GM12878 (cell line): Measurements from ENCODE around the gene EIF2D. TPM values are rescaled to one million over a fixed set of nuclear protein-coding genes. Genes with fewer than 3 reads are reported as not detected.

Experiments
- ATAC-seq: fragments of 200-7000 bp; cut with Tn5 transposase; 3 replicates; pipeline ENCODE4 v1.9.1; 2020; ENCODE audit warnings: mild to moderate bottlenecking, moderate library complexity
- BruUV-seq: library from RNA; stranded (reverse); fragments of 400-500 nt; replicated peaks from 2 replicates; lab custom pipeline; 2021; lab: Mats Ljungman, UMichigan
- CTCF ChIA-PET: fragments of 300-600 bp; sonication (Branson Sonifier 250); formaldehyde crosslinking; extraction: SDS; loops from one replicate; lab custom pipeline; 2021; ENCODE audit warnings: inconsistent platforms; lab: Yijun Ruan, JAX
- POLR2A ChIA-PET: fragments of 350-600 bp; formaldehyde crosslinking; extraction: SDS; loops from one replicate; lab custom pipeline; 2021; ENCODE audit warnings: inconsistent platforms; lab: Charles Lee
- RAD21 ChIA-PET: fragments of 300-600 bp; sonication (Branson Sonifier 250); formaldehyde crosslinking; loops from one replicate; lab custom pipeline; 2023; ENCODE audit warnings: antibody characterized with exemption; ENCODE audit not compliant: unreplicated experiment; lab: Charles Lee
- SMC1A ChIA-PET: fragments of 300-600 bp; sonication (Branson Sonifier 250); formaldehyde crosslinking; loops from one replicate; lab custom pipeline; 2023; ENCODE audit not compliant: unreplicated experiment, uncharacterized antibody; lab: Charles Lee
- DNase-seq: peaks from one replicate; pipeline ENCODE4 v3.0.0-alpha.2; 2011; ENCODE audit warnings: low read depth, low spot score
- FAIRE-seq: peaks from 3 replicates; lab custom pipeline; 2011; peaks lifted over from hg19 to GRCh38; lab: Jason Lieb, UNC
- H2AFZ ChIP-seq: 2 replicates; pipeline ENCODE4 v1.6.0; 2011; ENCODE audit warnings: low read depth, low read length, control low read depth; ENCODE audit not compliant: control insufficient read depth
- H3K27ac ChIP-seq: 2 replicates; pipeline ENCODE4 v1.5.1; 2011; ENCODE audit warnings: control low read depth; ENCODE audit not compliant: control insufficient read depth, insufficient read depth
- H3K27me3 ChIP-seq, 2 experiments: replicated peaks in 1 of 2; 2 replicates each; pipeline versions ENCODE4 v1.6.0 to v1.6.1; 2011; ENCODE audit warnings: low read length in 1 of 2; ENCODE audit not compliant: control insufficient read depth in 2 of 2, insufficient read depth in 2 of 2
- H3K36me3 ChIP-seq, 2 experiments: 2 replicates each; pipeline ENCODE4 v1.5.1; 2011; ENCODE audit warnings: low read length in 1 of 2; ENCODE audit not compliant: control insufficient read depth in 2 of 2, insufficient read depth in 2 of 2
- H3K4me1 ChIP-seq: 2 replicates; pipeline ENCODE4 v1.6.1; 2011; ENCODE audit warnings: mild to moderate bottlenecking, low read length, moderate library complexity, mixed read lengths; ENCODE audit not compliant: control insufficient read depth, insufficient read depth
- H3K4me2 ChIP-seq: 2 replicates; pipeline ENCODE4 v1.6.0; 2011; ENCODE audit warnings: control low read depth; ENCODE audit not compliant: control insufficient read depth, insufficient read depth
- H3K4me3 ChIP-seq: fragments of 200-600 bp; sonication (generic); 2 replicates; pipeline ENCODE4 v1.5.1; 2016
- H3K79me2 ChIP-seq: 2 replicates; pipeline ENCODE4 v1.6.0; 2011; ENCODE audit warnings: low read length; ENCODE audit not compliant: control insufficient read depth, insufficient read depth
- H3K9ac ChIP-seq: 2 replicates; pipeline ENCODE4 v1.8.0; 2011; ENCODE audit warnings: low read length, control low read depth, mixed read lengths; ENCODE audit not compliant: control insufficient read depth, insufficient read depth
- H3K9me3 ChIP-seq: replicated peaks from 3 replicates; pipeline ENCODE4 v1.5.1; 2011; ENCODE audit warnings: mild to moderate bottlenecking, low read length; ENCODE audit not compliant: control insufficient read depth, insufficient read depth
- H4K20me1 ChIP-seq: 2 replicates; pipeline ENCODE4 v1.6.0; 2011; ENCODE audit not compliant: control insufficient read depth, insufficient read depth
- CTCF ChIP-seq, 3 experiments: IDR thresholded peaks in 2 of 3; conservative IDR thresholded peaks in 1 of 3; 2 replicates each; pipeline ENCODE4 v1.5.1; 2011; ENCODE audit warnings: low read depth in 3 of 3, low read length in 3 of 3, mild to moderate bottlenecking in 3 of 3, control low read depth in 2 of 3, moderate library complexity in 2 of 3, inconsistent platforms in 1 of 3, mixed read lengths in 1 of 3; ENCODE audit not compliant: control insufficient read depth in 2 of 3, insufficient read depth in 1 of 3; ENCODE audit errors: extremely low read depth in 1 of 3
- E2F4 ChIP-seq: IDR thresholded peaks from 2 replicates; pipeline ENCODE4 v1.6.1; 2012; ENCODE audit warnings: low read depth, low read length, improper control_type of control experiment
- E4F1 ChIP-seq: fragments of 450-650 bp; IDR thresholded peaks from 2 replicates; pipeline ENCODE4 v1.6.1; 2018; ENCODE audit warnings: borderline replicate concordance, mild to moderate bottlenecking; ENCODE audit not compliant: partially characterized antibody
- EED ChIP-seq: sonication (generic); IDR thresholded peaks from 2 replicates; pipeline ENCODE4 v1.6.1; 2016; ENCODE audit warnings: antibody characterized with exemption, low read depth
- MTA3 ChIP-seq: IDR thresholded peaks from 2 replicates; pipeline ENCODE4 v1.6.1; 2012; ENCODE audit warnings: low read length, inconsistent platforms, borderline replicate concordance
- NR2C2 ChIP-seq: IDR thresholded peaks from 2 replicates; pipeline ENCODE4 v1.6.1; 2011; ENCODE audit warnings: borderline replicate concordance, low read depth; ENCODE audit not compliant: control insufficient read depth, insufficient read length
- RBBP5 ChIP-seq: fragments of 200-600 bp; sonication (generic); conservative IDR thresholded peaks from 2 replicates; pipeline ENCODE4 v1.6.1; 2016
- REST ChIP-seq: IDR thresholded peaks from 2 replicates; pipeline ENCODE4 v1.6.1; 2012; ENCODE audit warnings: mild to moderate bottlenecking, low read depth, low read length
- STAT1 ChIP-seq: fragments of 450-650 bp; conservative IDR thresholded peaks from 2 replicates; pipeline ENCODE4 v1.6.1; 2014; ENCODE audit warnings: antibody characterized with exemption, mild to moderate bottlenecking
- ZBTB4 ChIP-seq: fragments of 450-650 bp; formaldehyde crosslinking; IDR thresholded peaks from 2 replicates; pipeline ENCODE4 v1.4.0; 2022; ENCODE audit warnings: mild to moderate bottlenecking, moderate library complexity
- ZNF274 ChIP-seq: IDR thresholded peaks from one replicate; pipeline ENCODE4 v1.8.0; 2011; ENCODE audit not compliant: insufficient read length, insufficient read depth
- WGBS: methylation state at CpG from one replicate; pipeline ENCODE4 v1.1.6; 2016; ENCODE audit warnings: low lambda C conversion rate; ENCODE audit not compliant: insufficient replicate concordance, insufficient coverage; ENCODE audit errors: missing lambda C conversion rate; 5-methylcytosine and 5-hydroxymethylcytosine counted together
- in situ Hi-C: fragments of 300-500 bp; cut with MboI; formaldehyde crosslinking; loops from 9 replicates; pipeline ENCODE4 v1.14.3; 2018; ENCODE audit warnings: mixed read lengths
- intact Hi-C: fragments of 100-400 bp; cut with micrococcal nuclease; formaldehyde crosslinking; loops from one replicate; pipeline ENCODE4 v1.14.2; 2022; ENCODE audit not compliant: unreplicated experiment
- polyA plus RNA-seq, 11 experiments: library from polyadenylated mRNA; depleted of rRNA in 4 of 11; unstranded in 6 of 11; stranded (reverse) in 5 of 11; fragments of >200 nt; fragmentation: Nextera tagmentation in 4 of 11; fragmentation: Illumina TruSeq in 1 of 11; extraction: Ambion mirVana in 4 of 11; extraction: Trizol in 1 of 11; gene quantifications; 1 replicate in 1 of 11; 2 replicates in 10 of 11; pipeline versions ENCODE4 v1.2.1 to v1.2.3, GENCODE V29; 2011 to 2016; ENCODE audit warnings: inconsistent platforms in 2 of 11, missing spikeins in 2 of 11, low read depth in 1 of 11
- total RNA-seq, 4 experiments: library from RNA; depleted of rRNA in 3 of 4; stranded (reverse); fragments of >200 nt in 3 of 4; fragmentation: Illumina TruSeq in 1 of 4; extraction: Trizol in 1 of 4; gene quantifications; 2 replicates each; pipeline versions ENCODE4 v1.2.1 to v1.2.3, GENCODE V29; 2013 to 2021

The EIF2D gene
- total and polyA plus RNA-seq, 10 of the 15 experiments (the other 5 are each of a cell fraction or from before 2014, with no cell fraction given), result 65.2 to 133 (median 79.0) TPM

GRCh38 chr1:206569556-206569955 is 42.7 kb downstream of the EIF2D start:
- Histone ChIP-seq H3K27me3 (no peaks in the 10 kb centered on the region), H3K9me3 (no peaks in the 10 kb centered on the region), H3K4me3 (no peak overlapping the region), H4K20me1 (peaks cover 8% of the 10 kb centered on the region), H3K4me2 (no peak overlapping the region), H2AFZ (no peak overlapping the region), H3K36me3 (peaks cover 13 to 60% of the 10 kb centered on the region in 2 experiments), H3K79me2 (peaks cover 96% of the 10 kb centered on the region), H3K4me1 (peaks cover 40% of the 10 kb centered on the region), H3K27ac (peak overlapping the region; percentile 20; the same call in 1 of the 2 replicates), H3K9ac (no peak overlapping the region)
- in situ Hi-C loops, result no loop called here
- ChIA-PET RAD21 (no interaction called here), SMC1A (interaction anchor here (0.8 to 21.1 kb wide), 2 partner anchors 13 to 25 kb away, joined by 6 to 476 read pairs; no protein-coding TSS in a partner anchor), POLR2A (interaction anchor here (1.6 to 2.1 kb wide), 2 partner anchors 8 to 10 kb away, joined by 4 to 11 read pairs; no protein-coding TSS in a partner anchor), CTCF (interaction anchor here (1.0 to 18.4 kb wide), 3 partner anchors 10 to 14 kb away, joined by 4 to 330 read pairs (median 7); no protein-coding TSS in a partner anchor)
- TF ChIP-seq EED (no peak), E2F4 (no peak), ZBTB4 (CRISPR knock-in tag) (no peak), ZNF274 (no peak), RBBP5 (no peak), REST (no peak), E4F1 (no peak), CTCF (IDR thresholded peaks at IDR 0.05 in 2 of 3, conservative IDR thresholded peaks at IDR 0.05 in 1 of 3; ENCODE audit: control insufficient read depth in 2 of 3, extremely low read depth in 1 of 3, insufficient read depth in 1 of 3, low read depth in 3 of 3, low read length in 3 of 3) (no peak), MTA3 (no peak), STAT1 (no peak), NR2C2 (no peak)
- ATAC-seq, result peak; percentile 27
- WGBS, result 78% methylated on average over 4 of the region's 4 CpGs
- intact Hi-C loops, result no loop called here
- FAIRE-seq, result no peak
- no peak for DNase-seq
- no TSS peak for BruUV-seq
